Thymus (tissue), 11 donors: Measurements from ENCODE around the gene STT3B. TPM values are rescaled to one million over a fixed set of nuclear protein-coding genes. Genes with fewer than 3 reads are reported as not detected.
A peak's percentile ranks its signal among the peaks of the same experiment; 100 is the strongest.

Experiments used
- DNase-seq, 9 donors: peaks; one replicate each; pipeline ENCODE4 v3.0.0-alpha.2; 2013; ENCODE audit warnings: low spot score in 9 of 9, low read depth in 6 of 9, missing footprints in 1 of 9
- H3K27ac ChIP-seq, 2 donors: one replicate each; pipeline ENCODE4 v1.5.1; 2013; ENCODE audit warnings: control low read depth in 1 of 2, low read depth in 1 of 2, low read length in 1 of 2, mild to moderate bottlenecking in 1 of 2, moderate library complexity in 1 of 2
- H3K27me3 ChIP-seq, 2 donors: one replicate each; pipeline ENCODE4 v1.5.1; 2013; ENCODE audit warnings: low read length in 1 of 2; ENCODE audit not compliant: control insufficient read depth in 2 of 2, insufficient read depth in 1 of 2
- H3K36me3 ChIP-seq, 2 donors: one replicate each; pipeline ENCODE4 v1.5.1; 2013; ENCODE audit warnings: low read length in 1 of 2, mild to moderate bottlenecking in 1 of 2, moderate library complexity in 1 of 2; ENCODE audit not compliant: control insufficient read depth in 2 of 2, insufficient read depth in 2 of 2
- H3K4me1 ChIP-seq, 2 donors: one replicate each; pipeline ENCODE4 v1.5.1; 2013; ENCODE audit warnings: low read length in 2 of 2; ENCODE audit not compliant: control insufficient read depth in 2 of 2, insufficient read depth in 2 of 2
- H3K4me3 ChIP-seq, 2 donors: one replicate each; pipeline ENCODE4 v1.5.1; 2013; ENCODE audit warnings: low read length in 2 of 2, control low read depth in 1 of 2, mild to moderate bottlenecking in 1 of 2
- H3K9me3 ChIP-seq, 2 donors: one replicate each; pipeline ENCODE4 v1.5.1; 2013; ENCODE audit warnings: low read length in 1 of 2, mild to moderate bottlenecking in 1 of 2; ENCODE audit not compliant: control insufficient read depth in 2 of 2, insufficient read depth in 1 of 2
- WGBS: extraction: QIAGEN DNeasy Blood & Tissue Kit; methylation state at CpG from one replicate; pipeline ENCODE4 v1.1.7; 2013; 5-methylcytosine and 5-hydroxymethylcytosine counted together
- polyA plus RNA-seq: library from polyadenylated mRNA; stranded (reverse); fragments of 200-250 nt; gene quantifications from one replicate; pipeline ENCODE4 v1.2.3, GENCODE V29; 2013
- total RNA-seq: library from RNA; stranded (reverse); fragments of 120-200 nt; gene quantifications from one replicate; pipeline ENCODE4 v1.2.4, GENCODE V29; 2013
- donor health status: healthy.

Gene STT3B
- total and polyA plus RNA-seq, 2 donors = 84.8 to 102 TPM

GRCh38 chr3:31552103-31552502 lies 19.4 kb downstream of the STT3B start:
- Histone ChIP-seq H3K4me1 (no peaks in the 10 kb centered on the region), H3K9me3 (no peaks in the 10 kb centered on the region), H3K27me3 (no peaks in the 10 kb centered on the region), H3K36me3 (peaks cover 0 to 3% of the 10 kb centered on the region in 2 donors), H3K4me3 (no peak overlapping the region), H3K27ac (no peak overlapping the region)
- WGBS = 96% methylated on average over 1 of the region's 1 CpG
- no peak for DNase-seq

GRCh38 chr3:31553258-31553657 lies 20.5 kb downstream of the STT3B start:
- no peak overlapping the region for H3K4me3 ChIP-seq
- H3K27me3 ChIP-seq = no peaks in the 10 kb centered on the region
- H3K27ac ChIP-seq = no peak overlapping the region
- no peak for DNase-seq
- no peaks in the 10 kb centered on the region for H3K4me1 ChIP-seq
- H3K9me3 ChIP-seq = no peaks in the 10 kb centered on the region
- 98% methylated on average over 3 of the region's 3 CpGs for whole genome bisulfite sequencing
- H3K36me3 ChIP-seq = no peaks in the 10 kb centered on the region

- no peaks in the 10 kb centered on the region for H3K27me3 ChIP-seq
- no peaks in the 10 kb centered on the region for H3K36me3 ChIP-seq
- H3K4me1 ChIP-seq = no peaks in the 10 kb centered on the region
- H3K4me3 ChIP-seq = no peak overlapping the region
- H3K9me3 ChIP-seq = no peaks in the 10 kb centered on the region
- DNase-seq = no peak
- no peak overlapping the region for H3K27ac ChIP-seq
- 79% methylated on average over 1 of the region's 1 CpG for WGBS
Measured at GRCh38 chr3:31555204-31555603, 22.5 kb downstream of the STT3B start.

- 75% methylated on average over 2 of the region's 2 CpGs for WGBS
- no peaks in the 10 kb centered on the region for H3K36me3 ChIP-seq
- H3K27me3 ChIP-seq = no peaks in the 10 kb centered on the region
- H3K27ac ChIP-seq = no peak overlapping the region
- no peak overlapping the region for H3K4me3 ChIP-seq
- DNase-seq = no peak
- H3K4me1 ChIP-seq = peaks cover 11 to 12% of the 10 kb centered on the region in 2 donors
- H3K9me3 ChIP-seq = no peaks in the 10 kb centered on the region
Measured at GRCh38 chr3:31559872-31560534, 27.3 kb downstream of the STT3B start.

GRCh38 chr3:31561891-31562290 lies 29.2 kb downstream of the STT3B start:
- DNase-seq = peak in 1 of 9 donors; percentile 18
- peaks cover 11 to 12% of the 10 kb centered on the region in 2 donors for H3K4me1 ChIP-seq
- H3K27me3 ChIP-seq = no peaks in the 10 kb centered on the region
- H3K27ac ChIP-seq = no peak overlapping the region
- H3K4me3 ChIP-seq = no peak overlapping the region
- no peaks in the 10 kb centered on the region for H3K9me3 ChIP-seq
- H3K36me3 ChIP-seq = no peaks in the 10 kb centered on the region
- WGBS = 95% methylated on average over 5 of the region's 5 CpGs

- WGBS = 86% methylated on average over 8 of the region's 8 CpGs
- no peak overlapping the region for H3K4me3 ChIP-seq
- peaks cover 11 to 12% of the 10 kb centered on the region in 2 donors for H3K4me1 ChIP-seq
- H3K9me3 ChIP-seq = no peaks in the 10 kb centered on the region
- DNase-seq = peak in 6 of 9 donors; percentile 18 to 63 (median 42)
- H3K27ac ChIP-seq = no peak overlapping the region
- H3K27me3 ChIP-seq = no peaks in the 10 kb centered on the region
- no peaks in the 10 kb centered on the region for H3K36me3 ChIP-seq
Measured at GRCh38 chr3:31562525-31562924, 29.8 kb downstream of the STT3B start.

GRCh38 chr3:31565288-31565687 lies 32.6 kb downstream of the STT3B start:
- H3K27me3 ChIP-seq = no peaks in the 10 kb centered on the region
- H3K36me3 ChIP-seq = no peaks in the 10 kb centered on the region
- H3K4me1 ChIP-seq = peaks cover 11 to 12% of the 10 kb centered on the region in 2 donors
- WGBS = 84% methylated on average over 1 of the region's 1 CpG
- no peak for DNase-seq
- H3K4me3 ChIP-seq = no peak overlapping the region
- no peak overlapping the region for H3K27ac ChIP-seq
- no peaks in the 10 kb centered on the region for H3K9me3 ChIP-seq

GRCh38 chr3:31567036-31567435 lies 34.3 kb downstream of the STT3B start:
- WGBS = 74% methylated on average over 1 of the region's 1 CpG

GRCh38 chr3:31568649-31569048 lies 35.9 kb downstream of the STT3B start:
- Histone ChIP-seq H3K4me3 (no peak overlapping the region), H3K27ac (no peak overlapping the region), H3K4me1 (peaks cover 0 to 6% of the 10 kb centered on the region in 2 donors), H3K27me3 (no peaks in the 10 kb centered on the region), H3K9me3 (no peaks in the 10 kb centered on the region), H3K36me3 (no peaks in the 10 kb centered on the region)
- DNase-seq = no peak
- WGBS = 94% methylated on average over 1 of the region's 1 CpG

More at GRCh38 chr3:31567036-31567435, 34.3 kb downstream of the STT3B start:
- Histone ChIP-seq H3K36me3 (no peaks in the 10 kb centered on the region), H3K4me3 (no peak overlapping the region), H3K27ac (no peak overlapping the region), H3K27me3 (no peaks in the 10 kb centered on the region), H3K4me1 (peaks cover 8 to 9% of the 10 kb centered on the region in 2 donors), H3K9me3 (no peaks in the 10 kb centered on the region)
- DNase-seq = peak in 5 of 9 donors; percentile 13 to 53 (median 26)
